ENCODE results near the gene FRAS1. TPM values are rescaled to one million over a fixed set of nuclear protein-coding genes. Genes with fewer than 3 reads are reported as not detected.

The FRAS1 gene
- total and polyA plus RNA-seq, 2 donors (not counting 1 experiment from before 2014, with no cell fraction given): 0.30 to 0.66 TPM

GRCh38 chr4:78509043-78509442 is 451.9 kb downstream of the FRAS1 start:
- Histone ChIP-seq H3K79me2 (ENCODE audit: control insufficient read depth, insufficient read depth, low read length) (no peaks in the 10 kb centered on the region), H3K4me2 (ENCODE audit: extremely low read depth, insufficient read depth, low read length) (no peak overlapping the region), H3K4me3 (replicated peaks in 1 of 4; ENCODE audit: control extremely low read depth in 1 of 4, insufficient read depth in 1 of 4, low read depth in 3 of 4, low read length in 4 of 4) (no peak overlapping the region), H3K9me3 (ENCODE audit: control insufficient read depth, insufficient read depth, low read depth, low read length) (no peaks in the 10 kb centered on the region), H3K27ac (ENCODE audit: insufficient read depth, low read length) (no peak overlapping the region), H3K27me3 (ENCODE audit: control insufficient read depth, insufficient read depth, low read length) (no peaks in the 10 kb centered on the region), H3K9ac (ENCODE audit: insufficient read depth, low read length) (no peak overlapping the region), H4K20me1 (ENCODE audit: control insufficient read depth, extremely low read depth, insufficient read depth, low read length) (no peaks in the 10 kb centered on the region), H3K36me3 (ENCODE audit: control insufficient read depth, insufficient read depth, low read length) (no peaks in the 10 kb centered on the region), H3K4me1 (ENCODE audit: control insufficient read depth, extremely low read depth, insufficient read depth, low read length) (no peaks in the 10 kb centered on the region), H2AFZ (ENCODE audit: low read length) (no peak overlapping the region)
- TF ChIP-seq EZH2 (IDR thresholded peaks at IDR 0.05; ENCODE audit: low read length, missing control alignments) (no peak), CTCF (conservative IDR thresholded peaks at IDR 0.05 in 1 of 2, IDR thresholded peaks at IDR 0.05 in 1 of 2; ENCODE audit: low read depth in 1 of 2, low read length in 2 of 2) (no peak)
- no peak for DNase-seq (ENCODE audit: low read depth in 2 of 2)

GRCh38 chr4:78510108-78510507 is 453.0 kb downstream of the FRAS1 start:
- no peaks in the 10 kb centered on the region for H4K20me1 ChIP-seq (ENCODE audit: control insufficient read depth, extremely low read depth, insufficient read depth, low read length)
- H2AFZ ChIP-seq (ENCODE audit: low read length): no peak overlapping the region
- H3K79me2 ChIP-seq (ENCODE audit: control insufficient read depth, insufficient read depth, low read length): no peaks in the 10 kb centered on the region
- H3K27ac ChIP-seq (ENCODE audit: insufficient read depth, low read length): no peak overlapping the region
- H3K9ac ChIP-seq (ENCODE audit: insufficient read depth, low read length): no peak overlapping the region
- no peak overlapping the region for H3K4me2 ChIP-seq (ENCODE audit: extremely low read depth, insufficient read depth, low read length)
- H3K36me3 ChIP-seq (ENCODE audit: control insufficient read depth, insufficient read depth, low read length): no peaks in the 10 kb centered on the region
- no peaks in the 10 kb centered on the region for H3K4me1 ChIP-seq (ENCODE audit: control insufficient read depth, extremely low read depth, insufficient read depth, low read length)
- TF ChIP-seq CTCF (conservative IDR thresholded peaks at IDR 0.05 in 1 of 2, IDR thresholded peaks at IDR 0.05 in 1 of 2; ENCODE audit: low read depth in 1 of 2, low read length in 2 of 2) (no peak), EZH2 (IDR thresholded peaks at IDR 0.05; ENCODE audit: low read length, missing control alignments) (no peak)
- no peak for DNase-seq (ENCODE audit: low read depth in 2 of 2)
- H3K4me3 ChIP-seq (replicated peaks in 1 of 4; ENCODE audit: control extremely low read depth in 1 of 4, insufficient read depth in 1 of 4, low read depth in 3 of 4, low read length in 4 of 4): no peak overlapping the region
- no peaks in the 10 kb centered on the region for H3K9me3 ChIP-seq (ENCODE audit: control insufficient read depth, insufficient read depth, low read depth, low read length)
- no peaks in the 10 kb centered on the region for H3K27me3 ChIP-seq (ENCODE audit: control insufficient read depth, insufficient read depth, low read length)

- no peak for DNase-seq (ENCODE audit: low read depth in 2 of 2)
- no peak overlapping the region for H3K4me3 ChIP-seq (replicated peaks in 1 of 4; ENCODE audit: control extremely low read depth in 1 of 4, insufficient read depth in 1 of 4, low read depth in 3 of 4, low read length in 4 of 4)
- TF ChIP-seq CTCF (conservative IDR thresholded peaks at IDR 0.05 in 1 of 2, IDR thresholded peaks at IDR 0.05 in 1 of 2; ENCODE audit: low read depth in 1 of 2, low read length in 2 of 2) (no peak), EZH2 (IDR thresholded peaks at IDR 0.05; ENCODE audit: low read length, missing control alignments) (no peak)
These were observed 453.6 kb downstream of the FRAS1 start for GRCh38 chr4:78510681-78511080.

More at GRCh38 chr4:78510681-78511080, 453.6 kb downstream of the FRAS1 start:
- H3K36me3 ChIP-seq (ENCODE audit: control insufficient read depth, insufficient read depth, low read length): no peaks in the 10 kb centered on the region
- H3K27ac ChIP-seq (ENCODE audit: insufficient read depth, low read length): no peak overlapping the region
- no peak overlapping the region for H3K9ac ChIP-seq (ENCODE audit: insufficient read depth, low read length)
- no peaks in the 10 kb centered on the region for H4K20me1 ChIP-seq (ENCODE audit: control insufficient read depth, extremely low read depth, insufficient read depth, low read length)
- no peaks in the 10 kb centered on the region for H3K27me3 ChIP-seq (ENCODE audit: control insufficient read depth, insufficient read depth, low read length)
- H3K4me1 ChIP-seq (ENCODE audit: control insufficient read depth, extremely low read depth, insufficient read depth, low read length): no peaks in the 10 kb centered on the region
- H2AFZ ChIP-seq (ENCODE audit: low read length): no peak overlapping the region
- no peaks in the 10 kb centered on the region for H3K9me3 ChIP-seq (ENCODE audit: control insufficient read depth, insufficient read depth, low read depth, low read length)
- H3K4me2 ChIP-seq (ENCODE audit: extremely low read depth, insufficient read depth, low read length): no peak overlapping the region
- no peaks in the 10 kb centered on the region for H3K79me2 ChIP-seq (ENCODE audit: control insufficient read depth, insufficient read depth, low read length)

All from fibroblast of lung (primary cell).